GM15510 (cell line): ENCODE measurements around the gene CLEC2A.

Experiments
- POLR2A ChIP-seq: IDR thresholded peaks from 3 replicates; pipeline ENCODE4 v1.6.1; 2011; ENCODE audit warnings: borderline replicate concordance; ENCODE audit not compliant: insufficient read length; ENCODE audit errors: extremely low read depth

The CLEC2A gene, protein sequence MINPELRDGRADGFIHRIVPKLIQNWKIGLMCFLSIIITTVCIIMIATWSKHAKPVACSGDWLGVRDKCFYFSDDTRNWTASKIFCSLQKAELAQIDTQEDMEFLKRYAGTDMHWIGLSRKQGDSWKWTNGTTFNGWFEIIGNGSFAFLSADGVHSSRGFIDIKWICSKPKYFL

DNA sequence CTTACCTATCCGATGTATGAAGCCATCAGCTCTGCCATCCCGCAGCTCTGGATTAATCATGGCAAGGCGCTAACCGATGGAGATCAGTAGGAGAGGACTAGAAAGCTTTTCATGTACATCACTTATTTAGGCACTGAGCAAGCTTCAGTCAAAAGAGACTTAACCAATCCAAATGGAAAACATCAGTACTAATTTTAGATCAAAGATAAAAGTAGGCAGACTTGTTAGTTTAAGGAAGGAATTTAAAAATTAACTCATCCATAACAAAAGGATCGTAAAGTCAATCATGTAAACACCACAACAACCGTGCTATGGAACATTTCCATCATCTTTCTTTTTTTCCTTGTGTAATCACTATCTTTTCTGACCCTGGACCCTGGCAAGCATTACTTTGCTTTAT, at the start of gene CLEC2A:
CLEC2A (minus strand) TSS at position 101 of the 400 bp plus-strand sequence; CDS start at position 60, 41 bp downstream.
- TF ChIP-seq POLR2A = no peak

DNA sequence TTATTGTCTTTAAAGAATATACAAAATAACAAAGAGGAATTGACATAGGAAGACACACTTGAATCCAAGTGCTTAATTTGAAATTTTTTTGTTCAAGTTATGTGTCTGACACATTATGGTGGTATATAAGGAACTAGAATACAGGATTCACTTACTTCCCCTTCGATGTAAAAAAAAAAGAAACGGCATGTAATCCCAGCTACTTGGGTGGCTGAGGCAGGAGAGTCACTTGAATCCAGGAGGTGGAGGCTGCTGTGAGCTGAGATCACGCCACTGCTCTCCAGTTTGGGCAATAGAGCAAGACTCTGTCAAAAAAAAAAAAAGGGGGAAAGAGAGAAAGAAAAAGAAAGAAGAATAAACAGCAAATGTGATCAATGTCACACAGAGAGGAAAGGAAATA, 48.0 kb upstream of the CLEC2A start:
- no peak for TF ChIP-seq POLR2A

DNA sequence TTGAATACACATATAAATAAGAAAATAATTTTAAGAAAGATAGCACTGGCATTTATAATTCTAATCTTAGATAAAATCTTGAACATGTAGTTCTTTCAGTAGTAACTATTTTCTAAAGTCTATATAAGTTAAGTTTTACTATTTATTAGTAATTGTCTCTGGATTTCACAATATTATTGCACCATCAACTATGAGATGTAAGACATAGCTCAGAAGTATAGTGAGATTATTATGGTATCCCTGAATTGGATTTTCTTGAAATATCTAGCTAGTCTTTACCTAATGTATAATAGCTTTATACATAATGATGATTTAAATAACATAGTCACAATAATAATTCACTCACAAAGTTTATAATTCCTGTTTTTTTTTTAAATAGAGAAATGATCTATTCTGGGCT, 45.7 kb upstream of the CLEC2A start:
- no peak for TF ChIP-seq POLR2A

DNA sequence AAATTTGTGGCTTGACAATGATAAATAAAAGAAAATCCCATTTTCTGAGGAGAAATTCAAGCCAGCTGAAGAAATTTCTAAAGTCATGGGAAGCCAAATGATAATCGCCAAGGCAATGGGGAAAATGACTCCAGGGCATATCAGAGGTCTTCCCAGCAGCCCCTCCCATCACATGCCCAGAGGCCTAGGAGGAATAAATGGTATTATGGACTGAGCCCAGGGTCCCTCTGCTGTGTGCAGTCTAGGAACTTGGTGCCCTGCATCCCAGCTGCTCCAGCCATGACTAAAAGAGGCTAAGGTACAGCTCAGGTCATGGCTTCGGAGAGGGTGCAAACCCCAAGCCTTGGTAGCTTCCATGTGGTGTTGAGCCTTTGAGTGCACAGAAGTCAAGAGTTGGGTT, 43.4 kb upstream of the CLEC2A start:
- no peak for TF ChIP-seq POLR2A

DNA sequence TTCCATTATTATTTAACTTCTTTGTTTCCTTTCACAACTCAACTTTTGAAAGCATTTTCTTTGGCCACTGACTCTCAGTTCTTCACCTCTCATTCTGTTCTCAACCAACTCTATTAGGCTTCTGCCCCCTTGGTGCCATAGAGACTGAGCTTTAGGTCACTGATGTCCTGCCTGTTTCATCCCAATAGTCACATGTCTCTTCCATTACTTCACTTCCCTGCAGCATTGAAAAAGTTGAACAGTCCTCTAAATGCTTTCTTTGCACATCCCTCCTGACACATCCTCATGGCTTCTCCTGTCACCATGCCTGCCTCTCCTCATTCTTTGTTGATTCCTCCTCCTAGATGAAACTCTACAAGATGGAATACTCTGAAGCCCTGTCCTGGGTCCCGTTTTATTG, 41.8 kb upstream of the CLEC2A start:
- no peak for TF ChIP-seq POLR2A

DNA sequence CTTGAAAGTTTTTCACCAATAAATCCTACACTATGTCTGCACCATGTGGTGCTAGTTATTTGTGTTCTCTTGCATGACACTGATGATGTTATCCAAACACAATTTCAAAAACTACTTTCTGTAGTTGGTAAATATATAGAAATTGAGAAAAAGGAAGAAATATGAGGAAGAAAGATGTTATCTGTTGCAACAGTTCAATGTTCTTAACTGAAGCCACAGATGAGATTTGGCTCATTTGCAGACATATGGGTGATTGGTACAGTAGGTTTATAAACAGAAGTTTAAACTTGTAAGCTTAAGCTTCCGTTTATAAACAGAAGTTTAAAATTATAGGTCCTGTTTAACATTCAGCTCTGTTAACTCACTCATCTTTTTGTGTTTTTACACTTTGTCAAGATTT, 39.0 kb upstream of the CLEC2A start, which contains the start of gene CLEC12A:
CLEC12A (plus strand) TSS at position 229 of the 400 bp plus-strand sequence. CDS start 188 bp downstream, outside the sequence.
- no peak for TF ChIP-seq POLR2A

DNA sequence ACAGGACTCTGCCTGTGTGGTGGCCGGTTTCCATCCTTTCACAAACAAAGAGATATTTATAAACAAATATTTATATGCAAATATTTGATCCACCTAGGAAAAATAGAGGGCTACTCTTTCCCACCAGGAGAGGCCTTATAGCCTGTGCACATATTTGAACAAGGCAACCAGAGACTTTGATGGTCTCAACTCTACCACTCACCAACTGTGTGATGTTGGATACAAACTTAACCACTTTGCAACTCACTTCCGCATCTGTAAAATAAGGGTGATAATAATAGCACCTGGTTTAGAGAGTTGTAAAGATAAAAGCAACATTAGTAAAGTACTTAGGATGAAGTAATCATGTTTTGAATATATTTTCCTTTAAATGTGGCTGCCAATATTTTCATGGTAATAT, 37.5 kb upstream of the CLEC2A start:
- TF ChIP-seq POLR2A = no peak

DNA sequence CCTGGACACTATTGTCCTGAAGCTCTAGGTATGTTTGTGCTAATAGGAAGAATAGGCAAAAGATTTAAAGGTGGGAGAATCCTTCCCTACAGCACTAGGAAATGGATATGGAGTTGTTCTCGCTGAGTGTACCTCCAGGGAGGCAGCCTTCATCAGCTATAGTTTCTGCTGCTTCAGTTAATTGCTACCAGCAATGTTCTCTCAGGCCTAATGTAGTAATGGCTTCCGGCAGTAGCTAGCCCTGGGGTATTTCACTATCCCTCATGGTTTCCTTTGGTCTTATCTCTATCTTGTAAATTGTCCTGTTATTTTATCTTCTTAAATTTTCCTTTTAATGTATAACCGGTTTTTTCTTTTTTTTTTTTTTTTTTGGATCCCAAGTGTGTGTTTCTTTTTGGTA, 29.7 kb upstream of the CLEC2A start:
- TF ChIP-seq POLR2A = no peak

DNA sequence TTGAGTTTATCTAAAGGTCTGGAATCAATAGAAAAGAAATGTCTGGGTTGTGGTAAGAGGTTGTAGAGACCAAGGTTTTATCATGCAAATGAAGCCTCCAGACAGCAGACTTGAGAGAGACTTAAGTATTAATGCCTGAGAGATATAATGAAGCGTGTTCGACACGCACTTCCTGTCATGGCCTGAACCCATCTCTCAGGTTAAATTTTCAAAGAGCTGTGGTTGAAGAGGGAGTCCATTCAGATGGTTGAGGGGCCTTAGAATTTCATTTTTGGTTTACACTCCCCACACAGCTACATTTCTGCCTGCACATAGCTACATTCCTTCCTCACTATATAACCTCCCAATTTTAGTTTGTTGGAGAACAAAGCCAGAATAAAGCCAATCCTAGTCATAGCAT, 28.9 kb upstream of the CLEC2A start:
- no peak for TF ChIP-seq POLR2A

DNA sequence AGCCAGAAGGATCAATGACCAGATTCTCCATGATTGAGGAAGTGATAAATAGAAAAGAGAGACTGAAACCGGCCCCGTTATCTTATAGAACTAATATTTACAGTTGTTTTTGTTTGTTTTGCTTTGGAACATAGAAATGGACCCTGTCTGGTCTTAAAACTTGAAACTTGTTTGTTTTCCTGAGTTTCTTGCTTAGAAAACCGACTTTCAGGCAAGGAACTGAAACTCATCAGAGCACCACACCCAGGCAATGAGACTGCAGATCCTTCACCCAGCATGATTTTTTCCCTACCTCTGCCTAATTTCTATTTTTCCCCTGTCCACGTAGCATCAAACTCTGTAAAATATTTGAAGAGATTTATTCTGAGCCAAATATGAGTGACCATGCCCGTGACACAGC, 28.4 kb upstream of the CLEC2A start:
- TF ChIP-seq POLR2A = no peak

DNA sequence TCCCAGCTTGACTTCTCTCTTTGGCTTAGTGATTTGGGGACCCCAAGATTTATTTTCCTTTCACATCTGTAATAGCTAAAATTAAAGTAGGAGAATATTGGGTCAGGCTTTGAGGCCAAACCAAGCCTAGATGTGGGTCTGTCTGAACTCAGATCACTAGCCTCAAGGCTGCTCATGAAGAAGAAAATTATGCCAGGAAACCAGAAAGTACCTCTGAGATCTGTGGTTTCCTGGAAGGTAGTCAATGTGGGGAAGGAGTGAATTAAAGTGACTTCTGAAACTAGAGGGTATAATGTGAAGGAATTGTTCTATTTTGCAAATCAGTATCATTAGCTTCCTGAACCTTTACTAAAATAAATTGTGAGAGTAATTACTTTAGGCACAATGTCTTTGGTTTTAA, 25.7 kb upstream of the CLEC2A start:
- no peak for TF ChIP-seq POLR2A

DNA sequence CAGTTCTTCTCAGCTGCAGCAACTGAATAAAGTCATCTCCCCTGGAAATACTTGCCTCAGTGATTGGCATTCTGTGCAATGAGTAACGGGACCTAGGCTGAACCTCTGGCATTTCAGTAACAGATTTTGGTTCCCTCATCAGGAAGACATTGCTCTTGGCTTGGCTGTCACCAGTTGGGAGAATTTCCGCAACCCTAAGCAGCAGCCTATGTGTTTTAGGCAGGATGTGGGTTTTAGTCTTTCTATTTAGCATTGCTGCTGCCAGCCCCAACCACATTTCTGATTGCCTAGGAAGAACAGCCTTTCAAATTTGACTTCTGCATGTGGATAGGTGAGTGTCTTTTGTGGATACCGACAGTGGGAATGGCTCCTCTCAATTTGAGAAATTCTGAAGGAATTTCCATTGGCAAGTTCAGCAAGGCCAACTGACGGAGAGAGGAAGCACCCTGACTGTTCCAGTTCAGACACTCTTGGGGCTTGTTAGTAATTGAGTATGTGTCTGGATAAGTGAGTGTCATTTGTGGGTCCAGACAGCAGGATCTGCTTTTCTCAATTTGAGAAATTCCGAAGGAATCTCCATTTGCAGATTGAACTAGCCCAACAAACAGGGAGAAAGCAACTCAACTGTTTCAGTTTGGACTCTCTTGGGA, 19.0 kb upstream of the CLEC2A start:
- no peak for TF ChIP-seq POLR2A

DNA sequence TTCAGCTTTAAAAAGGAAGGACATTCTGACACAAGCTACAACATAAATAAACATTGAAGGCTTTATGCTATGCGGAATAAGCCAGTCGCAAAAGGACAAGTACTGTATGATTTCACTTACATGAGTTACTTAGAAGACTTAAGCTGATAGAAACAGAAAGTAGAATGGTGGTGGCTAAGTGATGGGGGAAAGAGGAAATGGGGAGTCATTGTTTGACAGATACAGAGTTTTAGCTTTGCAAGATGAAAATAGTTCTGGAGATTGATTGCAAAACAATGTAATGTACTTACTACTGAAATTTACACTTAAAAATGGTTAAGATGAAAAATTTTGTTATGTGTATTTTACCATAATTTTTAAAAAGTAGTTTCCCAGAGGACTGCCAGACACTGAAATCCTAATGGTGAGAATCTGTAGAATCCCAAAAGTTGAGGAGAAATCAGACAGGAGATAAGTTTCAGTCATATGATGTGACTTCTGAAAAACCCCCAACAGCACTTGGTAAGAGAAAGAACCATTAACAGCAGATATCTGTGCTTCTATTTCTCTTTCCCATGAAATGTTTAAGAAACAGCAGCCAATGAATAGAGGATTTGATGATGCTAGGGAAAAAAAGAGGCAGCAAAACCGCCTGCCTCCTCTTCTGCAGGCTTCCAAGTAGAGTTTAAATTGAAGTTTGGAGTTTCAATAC, 16.6 kb upstream of the CLEC2A start:
- no peak for TF ChIP-seq POLR2A

DNA sequence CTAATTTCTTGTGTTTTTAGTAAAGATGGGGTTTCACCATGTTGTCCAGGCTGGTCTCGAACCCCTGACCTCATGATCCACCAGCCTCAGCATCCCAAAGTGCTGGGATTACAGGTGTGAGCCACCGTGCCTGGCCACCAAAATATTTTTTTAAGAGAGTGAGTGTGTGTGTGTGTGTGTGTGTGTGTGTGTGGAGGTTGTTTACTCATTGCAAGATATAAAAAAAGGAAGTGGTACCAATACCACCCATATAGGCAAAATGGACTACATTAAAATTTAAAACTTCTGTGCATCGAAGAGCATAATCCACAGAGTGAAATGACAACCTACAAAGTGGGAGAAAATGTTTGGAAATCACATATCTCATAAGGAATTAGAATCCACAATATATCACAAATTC, 15.5 kb upstream of the CLEC2A start:
- no peak for TF ChIP-seq POLR2A

DNA sequence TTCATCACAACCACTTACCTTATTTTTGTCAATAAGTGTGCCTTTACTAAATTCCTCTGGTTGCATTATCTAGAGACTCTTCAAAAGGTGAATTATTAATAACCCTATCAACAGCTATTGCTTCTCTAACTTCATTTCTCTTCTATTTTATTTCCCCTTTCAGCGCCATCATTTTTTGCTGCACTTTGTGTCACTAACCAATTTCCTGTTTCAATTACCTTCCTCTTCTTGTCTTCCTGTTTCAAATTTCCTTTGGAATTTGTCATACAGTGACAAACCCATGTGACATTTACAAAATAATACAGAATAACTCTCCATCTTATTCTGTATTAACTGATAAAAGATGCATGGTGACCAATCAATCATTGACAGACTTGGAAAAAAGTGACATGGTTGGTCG, 12.2 kb upstream of the CLEC2A start:
- no peak for TF ChIP-seq POLR2A

DNA sequence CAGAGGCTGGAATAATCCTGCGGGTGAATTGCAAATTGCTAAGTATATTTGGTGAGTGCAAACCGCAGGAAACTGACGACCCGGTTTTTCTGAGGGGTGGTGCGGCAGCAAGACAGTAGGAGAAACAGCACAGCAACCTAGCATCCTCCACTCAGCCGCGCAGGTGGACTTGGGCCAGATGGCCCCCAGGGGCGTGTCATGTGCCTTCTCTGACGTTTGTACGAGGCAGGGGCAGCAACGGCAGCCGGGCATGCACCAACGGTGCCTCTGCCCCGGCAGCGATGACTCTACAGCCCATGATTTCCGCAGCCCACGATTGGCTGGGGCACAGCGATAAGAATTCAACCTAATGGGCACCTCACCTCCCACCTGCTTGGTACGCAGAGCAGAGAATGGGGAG, 11.1 kb upstream of the CLEC2A start:
- TF ChIP-seq POLR2A = no peak
